ENCODE results near the gene GSTM1.

- TF ChIP-seq, protein P1, sequence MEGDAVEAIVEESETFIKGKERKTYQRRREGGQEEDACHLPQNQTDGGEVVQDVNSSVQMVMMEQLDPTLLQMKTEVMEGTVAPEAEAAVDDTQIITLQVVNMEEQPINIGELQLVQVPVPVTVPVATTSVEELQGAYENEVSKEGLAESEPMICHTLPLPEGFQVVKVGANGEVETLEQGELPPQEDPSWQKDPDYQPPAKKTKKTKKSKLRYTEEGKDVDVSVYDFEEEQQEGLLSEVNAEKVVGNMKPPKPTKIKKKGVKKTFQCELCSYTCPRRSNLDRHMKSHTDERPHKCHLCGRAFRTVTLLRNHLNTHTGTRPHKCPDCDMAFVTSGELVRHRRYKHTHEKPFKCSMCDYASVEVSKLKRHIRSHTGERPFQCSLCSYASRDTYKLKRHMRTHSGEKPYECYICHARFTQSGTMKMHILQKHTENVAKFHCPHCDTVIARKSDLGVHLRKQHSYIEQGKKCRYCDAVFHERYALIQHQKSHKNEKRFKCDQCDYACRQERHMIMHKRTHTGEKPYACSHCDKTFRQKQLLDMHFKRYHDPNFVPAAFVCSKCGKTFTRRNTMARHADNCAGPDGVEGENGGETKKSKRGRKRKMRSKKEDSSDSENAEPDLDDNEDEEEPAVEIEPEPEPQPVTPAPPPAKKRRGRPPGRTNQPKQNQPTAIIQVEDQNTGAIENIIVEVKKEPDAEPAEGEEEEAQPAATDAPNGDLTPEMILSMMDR (IDR thresholded peaks at IDR 0.05), result no peak
- TF ChIP-seq POLR2A (IDR thresholded peaks at IDR 0.05), result no peak
Measured at GRCh38 chr1:109641078-109641740, 46.4 kb upstream of the GSTM1 start.

Data from thyroid gland (tissue), 4 donors.